IMR-90 (cell line): ENCODE data around the gene NPTX2.

Experiments used
- BHLHE40 ChIP-seq: fragments of 150-350 bp; IDR thresholded peaks from 2 replicates; pipeline ENCODE4 v1.6.1; 2016; ENCODE audit warnings: mild to moderate bottlenecking, low read depth, low read length
- CEBPB ChIP-seq: IDR thresholded peaks from 2 replicates; pipeline ENCODE4 v1.6.1; 2012; ENCODE audit warnings: low read depth, low read length, improper control_type of control experiment
- MXI1 ChIP-seq: IDR thresholded peaks from 2 replicates; pipeline ENCODE4 v1.6.1; 2012; ENCODE audit warnings: low read depth, mild to moderate bottlenecking, low read length, moderate library complexity, borderline replicate concordance
- NFE2L2 ChIP-seq: fragments of 150-350 bp; IDR thresholded peaks from 2 replicates; pipeline ENCODE4 v1.6.1; 2016; ENCODE audit warnings: low read depth, mild to moderate bottlenecking, low read length
- POLR2A ChIP-seq: IDR thresholded peaks from 2 replicates; pipeline ENCODE4 v1.6.1; 2012; ENCODE audit warnings: mild to moderate bottlenecking, low read depth, low read length
- RAD21 ChIP-seq: IDR thresholded peaks from 2 replicates; pipeline ENCODE4 v1.6.1; 2012; ENCODE audit warnings: low read length, improper control_type of control experiment
- RCOR1 ChIP-seq: IDR thresholded peaks from 2 replicates; pipeline ENCODE4 v1.6.1; 2012; ENCODE audit warnings: mild to moderate bottlenecking, low read length, improper control_type of control experiment; ENCODE audit not compliant: insufficient replicate concordance
- TF ChIP-seq, protein P1 (sequence below): conservative IDR thresholded peaks from 2 replicates; pipeline ENCODE4 v1.5.1; 2012; ENCODE audit warnings: mild to moderate bottlenecking, low read depth, low read length, improper control_type of control experiment

DNA sequence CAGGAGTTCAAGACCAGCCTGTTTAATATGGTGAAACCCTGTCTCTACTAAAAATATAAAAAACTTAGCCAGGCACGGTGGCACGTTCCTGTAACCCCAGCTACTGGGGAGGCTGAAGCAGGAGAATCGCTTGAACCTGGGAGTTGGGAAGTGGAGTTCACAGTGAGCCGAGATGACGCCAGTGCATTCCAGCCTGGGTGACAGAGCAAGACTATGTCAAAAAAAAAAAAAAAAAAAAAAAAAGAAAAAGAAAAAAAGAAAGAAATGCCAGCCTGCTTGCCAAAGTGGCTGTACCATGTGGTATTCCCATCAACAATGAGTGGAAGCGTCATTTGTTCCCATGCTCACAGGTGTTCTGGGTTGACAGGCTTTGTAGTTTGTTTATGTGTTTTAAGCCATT is 43.3 kb upstream of the NPTX2 start:
- TF ChIP-seq, protein P1, sequence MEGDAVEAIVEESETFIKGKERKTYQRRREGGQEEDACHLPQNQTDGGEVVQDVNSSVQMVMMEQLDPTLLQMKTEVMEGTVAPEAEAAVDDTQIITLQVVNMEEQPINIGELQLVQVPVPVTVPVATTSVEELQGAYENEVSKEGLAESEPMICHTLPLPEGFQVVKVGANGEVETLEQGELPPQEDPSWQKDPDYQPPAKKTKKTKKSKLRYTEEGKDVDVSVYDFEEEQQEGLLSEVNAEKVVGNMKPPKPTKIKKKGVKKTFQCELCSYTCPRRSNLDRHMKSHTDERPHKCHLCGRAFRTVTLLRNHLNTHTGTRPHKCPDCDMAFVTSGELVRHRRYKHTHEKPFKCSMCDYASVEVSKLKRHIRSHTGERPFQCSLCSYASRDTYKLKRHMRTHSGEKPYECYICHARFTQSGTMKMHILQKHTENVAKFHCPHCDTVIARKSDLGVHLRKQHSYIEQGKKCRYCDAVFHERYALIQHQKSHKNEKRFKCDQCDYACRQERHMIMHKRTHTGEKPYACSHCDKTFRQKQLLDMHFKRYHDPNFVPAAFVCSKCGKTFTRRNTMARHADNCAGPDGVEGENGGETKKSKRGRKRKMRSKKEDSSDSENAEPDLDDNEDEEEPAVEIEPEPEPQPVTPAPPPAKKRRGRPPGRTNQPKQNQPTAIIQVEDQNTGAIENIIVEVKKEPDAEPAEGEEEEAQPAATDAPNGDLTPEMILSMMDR: no peak
- TF ChIP-seq POLR2A (no peak), CEBPB (no peak), RAD21 (no peak), NFE2L2 (no peak), BHLHE40 (no peak), MXI1 (no peak), RCOR1 (no peak)
